ENCODE measurements around the gene LPCAT1. TPM values are rescaled to one million over a fixed set of nuclear protein-coding genes. Genes with fewer than 3 reads are reported as not detected.

LPCAT1 gene
- total and polyA plus RNA-seq, 10 of the 15 experiments (the other 5 are each of a cell fraction or from before 2014, with no cell fraction given) = 2.3 to 109 (median 72.7) TPM

DNA sequence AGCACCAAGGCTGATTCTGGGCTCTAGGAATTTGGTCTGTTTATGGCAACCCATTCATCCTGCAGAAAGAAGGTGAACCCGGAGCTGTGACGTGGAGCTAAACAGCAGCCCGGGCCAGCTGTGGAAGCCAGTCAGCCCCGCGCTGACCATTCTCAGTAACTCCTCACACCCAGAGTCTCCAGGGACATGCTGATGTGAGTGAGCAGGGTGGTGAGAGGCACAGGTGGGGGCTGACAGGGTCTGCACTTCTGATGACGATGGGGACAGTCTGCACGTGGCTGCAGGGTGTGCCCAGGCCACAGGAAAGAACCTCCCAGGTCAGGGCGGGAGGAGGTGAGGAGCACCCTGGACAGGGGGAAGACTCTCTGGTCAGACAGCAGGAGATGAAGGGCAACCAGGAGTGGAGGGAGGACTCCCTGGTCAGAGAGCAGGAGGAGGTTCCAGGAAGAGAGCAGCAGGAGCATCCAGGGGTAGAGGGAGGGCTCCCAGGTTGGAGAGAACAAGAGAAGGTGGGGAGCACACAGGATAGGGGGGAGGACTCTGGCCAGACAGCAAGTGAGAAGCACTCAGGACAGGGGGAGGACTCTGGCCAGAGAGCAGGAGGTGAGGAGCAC lies 52.4 kb downstream of the LPCAT1 start (continued):
- TF ChIP-seq BCLAF1 (IDR thresholded peaks at IDR 0.05) = no peak

DNA sequence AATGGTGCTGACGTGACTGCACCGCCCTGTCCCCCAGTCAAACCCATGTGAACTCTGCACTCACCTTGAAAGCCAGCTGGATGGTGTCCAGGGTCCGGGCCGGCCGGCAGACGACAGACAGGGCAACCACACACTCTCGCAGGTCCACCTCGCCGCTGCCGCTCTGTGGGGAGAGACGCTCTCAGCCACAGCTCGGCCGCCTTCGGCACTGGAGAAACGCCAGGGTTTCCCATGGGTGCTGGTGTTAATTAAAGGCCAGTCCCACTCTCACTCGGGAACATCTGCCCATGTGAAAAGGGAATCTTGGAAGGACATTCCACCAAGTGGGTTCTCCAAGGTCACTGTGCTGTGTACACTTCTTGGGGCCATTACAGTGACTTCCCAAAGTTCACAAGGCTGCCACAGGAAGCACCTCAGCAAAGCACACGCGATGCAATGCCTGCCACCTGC lies 53.0 kb downstream of the LPCAT1 start:
- H3K27ac ChIP-seq (ENCODE audit: control insufficient read depth, insufficient read depth) = no peak overlapping the region
- no peaks in the 10 kb centered on the region; the same call in 2 of the 3 replicates for H3K9me3 ChIP-seq (replicated peaks; ENCODE audit: control insufficient read depth, insufficient read depth, low read length)
- in situ Hi-C loops (cut with MboI) (no loop called here), intact Hi-C loops (cut with micrococcal nuclease; ENCODE audit: unreplicated experiment) (no loop called here)
- H3K27me3 ChIP-seq (replicated peaks in 1 of 2; ENCODE audit: control insufficient read depth in 2 of 2, insufficient read depth in 2 of 2, low read length in 1 of 2) = no peaks in the 10 kb centered on the region
- no peaks in the 10 kb centered on the region for H3K79me2 ChIP-seq (ENCODE audit: control insufficient read depth, insufficient read depth, low read length)
- ChIA-PET SMC1A (ENCODE audit: uncharacterized antibody, unreplicated experiment) (interaction anchor here (0.8 to 1.8 kb wide), 2 partner anchors 14 to 160 kb away, joined by 3 to 7 read pairs; no protein-coding TSS in a partner anchor), POLR2A (no interaction called here), CTCF (interaction anchor here (0.6 to 1.9 kb wide), 3 partner anchors 10 to 18 kb away, joined by 3 to 9 read pairs (median 3); no protein-coding TSS in a partner anchor), RAD21 (ENCODE audit: unreplicated experiment) (interaction anchor here (1.8 kb wide), 1 partner anchor 21 kb away, joined by 4 read pairs; no protein-coding TSS in a partner anchor)
- DNase-seq (ENCODE audit: low read depth, low spot score) = no peak
- no peaks in the 10 kb centered on the region for H3K4me1 ChIP-seq (ENCODE audit: control insufficient read depth, insufficient read depth, low read length)
- ATAC-seq = no peak
- no peak overlapping the region for H3K4me2 ChIP-seq (ENCODE audit: control insufficient read depth, insufficient read depth)
- no peak overlapping the region for H3K4me3 ChIP-seq
- 96% methylated on average over 18 of the region's 18 CpGs for WGBS (ENCODE audit: insufficient coverage, insufficient replicate concordance, low lambda C conversion rate, missing lambda C conversion rate)
- H2AFZ ChIP-seq (ENCODE audit: control insufficient read depth, low read depth, low read length) = no peak overlapping the region
- no peaks in the 10 kb centered on the region for H4K20me1 ChIP-seq (ENCODE audit: control insufficient read depth, insufficient read depth)
- H3K9ac ChIP-seq (ENCODE audit: control insufficient read depth, insufficient read depth, low read length) = no peak overlapping the region
- no TSS peak for BruUV-seq (replicated peaks)
- no peak for FAIRE-seq
- peaks cover 20 to 61% of the 10 kb centered on the region in 2 experiments; a peak in 3 of 4 replicates for H3K36me3 ChIP-seq (ENCODE audit: control insufficient read depth in 2 of 2, insufficient read depth in 2 of 2, low read length in 1 of 2)
- TF ChIP-seq GABPA (IDR thresholded peaks at IDR 0.05; ENCODE audit: low read depth) (no peak), HDAC2 (IDR thresholded peaks at IDR 0.05) (no peak), PRDM15 (CRISPR knock-in tag; IDR thresholded peaks at IDR 0.05) (no peak), ATF2 (IDR thresholded peaks at IDR 0.05; ENCODE audit: low read length) (no peak), RFX5 (IDR thresholded peaks at IDR 0.05; ENCODE audit: low read depth, low read length) (no peak), ZNF207 (IDR thresholded peaks at IDR 0.05; ENCODE audit: borderline replicate concordance) (no peak), ZBED1 (IDR thresholded peaks at IDR 0.05; ENCODE audit: borderline replicate concordance) (no peak), RB1 (IDR thresholded peaks at IDR 0.05; ENCODE audit: borderline replicate concordance) (no peak), TCF3 (IDR thresholded peaks at IDR 0.05; ENCODE audit: borderline replicate concordance, insufficient read depth, low read depth, low read length) (no peak), MXI1 (IDR thresholded peaks at IDR 0.05; ENCODE audit: low read depth, low read length) (no peak)
- TF ChIP-seq, protein P1, sequence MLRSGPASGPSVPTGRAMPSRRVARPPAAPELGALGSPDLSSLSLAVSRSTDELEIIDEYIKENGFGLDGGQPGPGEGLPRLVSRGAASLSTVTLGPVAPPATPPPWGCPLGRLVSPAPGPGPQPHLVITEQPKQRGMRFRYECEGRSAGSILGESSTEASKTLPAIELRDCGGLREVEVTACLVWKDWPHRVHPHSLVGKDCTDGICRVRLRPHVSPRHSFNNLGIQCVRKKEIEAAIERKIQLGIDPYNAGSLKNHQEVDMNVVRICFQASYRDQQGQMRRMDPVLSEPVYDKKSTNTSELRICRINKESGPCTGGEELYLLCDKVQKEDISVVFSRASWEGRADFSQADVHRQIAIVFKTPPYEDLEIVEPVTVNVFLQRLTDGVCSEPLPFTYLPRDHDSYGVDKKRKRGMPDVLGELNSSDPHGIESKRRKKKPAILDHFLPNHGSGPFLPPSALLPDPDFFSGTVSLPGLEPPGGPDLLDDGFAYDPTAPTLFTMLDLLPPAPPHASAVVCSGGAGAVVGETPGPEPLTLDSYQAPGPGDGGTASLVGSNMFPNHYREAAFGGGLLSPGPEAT (IDR thresholded peaks at IDR 0.05; ENCODE audit: low read depth) = no peak
